Mucosa of stomach (tissue), 1 donor: ENCODE data around the gene PDE8B.

ENCODE experiments used
- H3K27me3 ChIP-seq: one replicate; pipeline ENCODE4 v1.7.0; 2013; ENCODE audit warnings: mild to moderate bottlenecking, low read length; ENCODE audit not compliant: control insufficient read depth, insufficient read depth
- H3K36me3 ChIP-seq: one replicate; pipeline ENCODE4 v1.7.0; 2013; ENCODE audit warnings: low read length; ENCODE audit not compliant: control insufficient read depth, insufficient read depth
- H3K4me1 ChIP-seq: one replicate; pipeline ENCODE4 v1.7.0; 2013; ENCODE audit warnings: mild to moderate bottlenecking, low read length; ENCODE audit not compliant: control insufficient read depth, insufficient read depth
- H3K4me3 ChIP-seq: one replicate; pipeline ENCODE4 v1.7.0; 2013; ENCODE audit warnings: low read length
- H3K9ac ChIP-seq: one replicate; pipeline ENCODE4 v1.7.0; 2013; ENCODE audit warnings: mild to moderate bottlenecking, low read length, moderate library complexity
- H3K9me3 ChIP-seq: one replicate; pipeline ENCODE4 v1.7.0; 2013; ENCODE audit warnings: mild to moderate bottlenecking, low read length, moderate library complexity; ENCODE audit not compliant: control insufficient read depth
- donor health status: Pancreatic carcinoma.

Gene PDE8B

DNA sequence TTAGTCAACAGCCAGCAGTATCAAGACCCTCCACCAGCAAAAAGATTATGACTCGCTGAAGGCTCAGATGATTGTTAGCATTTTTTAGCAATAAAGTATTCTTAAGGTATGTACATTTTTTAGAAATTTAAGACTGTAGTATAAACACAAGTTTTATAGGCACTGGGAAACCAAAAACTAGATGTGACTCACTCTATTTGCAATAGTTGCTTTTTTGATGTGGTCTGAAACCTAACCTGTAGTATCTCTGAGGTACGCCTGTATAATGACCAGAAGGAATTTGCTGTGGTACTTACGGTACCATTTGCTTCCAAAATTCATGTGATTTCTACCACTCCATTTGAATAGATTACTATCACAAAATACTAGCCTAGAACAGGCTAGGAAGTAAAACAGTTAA is 220.8 kb downstream of the PDE8B start:
- Histone ChIP-seq H3K36me3 (no peaks in the 10 kb centered on the region), H3K9ac (no peak overlapping the region), H3K4me3 (no peak overlapping the region), H3K27me3 (no peaks in the 10 kb centered on the region), H3K4me1 (no peaks in the 10 kb centered on the region), H3K9me3 (no peaks in the 10 kb centered on the region)

GRCh38 chr5:77431719-77432118 is 221.2 kb downstream of the PDE8B start:
- no peak overlapping the region for H3K9ac ChIP-seq
- no peaks in the 10 kb centered on the region for H3K9me3 ChIP-seq
- H3K4me3 ChIP-seq, result no peak overlapping the region
- no peaks in the 10 kb centered on the region for H3K36me3 ChIP-seq
- no peaks in the 10 kb centered on the region for H3K27me3 ChIP-seq
- H3K4me1 ChIP-seq, result no peaks in the 10 kb centered on the region

- Histone ChIP-seq H3K36me3 (no peaks in the 10 kb centered on the region), H3K4me3 (no peak overlapping the region), H3K9ac (no peak overlapping the region), H3K27me3 (no peaks in the 10 kb centered on the region), H3K9me3 (no peaks in the 10 kb centered on the region), H3K4me1 (no peaks in the 10 kb centered on the region)
Observed at GRCh38 chr5:77437194-77437593, 226.7 kb downstream of the PDE8B start.

DNA sequence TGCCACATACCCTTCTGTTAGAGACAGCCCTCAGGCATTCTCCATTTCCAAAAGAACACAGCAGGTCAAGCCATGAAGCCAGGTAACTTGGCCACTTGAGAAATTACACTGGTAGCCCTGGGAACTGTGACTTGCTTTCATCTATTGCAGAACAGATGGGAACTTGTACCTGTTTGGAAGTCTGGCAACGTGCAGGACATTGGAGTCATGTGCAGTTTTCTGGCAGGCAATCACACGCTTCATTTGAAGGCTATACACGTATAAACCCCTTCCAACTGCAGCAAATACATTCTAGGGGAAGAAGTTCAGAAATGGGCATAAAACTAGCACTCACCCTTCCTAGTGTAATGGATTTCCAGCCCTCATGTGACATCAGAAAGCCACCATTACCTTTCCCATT is 227.6 kb downstream of the PDE8B start:
- Histone ChIP-seq H3K36me3 (no peaks in the 10 kb centered on the region), H3K27me3 (no peaks in the 10 kb centered on the region), H3K9me3 (no peaks in the 10 kb centered on the region), H3K4me3 (no peak overlapping the region), H3K9ac (no peak overlapping the region), H3K4me1 (no peaks in the 10 kb centered on the region)

- H3K4me3 ChIP-seq, result no peak overlapping the region
- H3K4me1 ChIP-seq, result no peaks in the 10 kb centered on the region
- no peak overlapping the region for H3K9ac ChIP-seq
- no peaks in the 10 kb centered on the region for H3K36me3 ChIP-seq
- no peaks in the 10 kb centered on the region for H3K27me3 ChIP-seq
- no peaks in the 10 kb centered on the region for H3K9me3 ChIP-seq
Observed at GRCh38 chr5:77443670-77444069, 233.2 kb downstream of the PDE8B start.

- H3K9me3 ChIP-seq, result no peaks in the 10 kb centered on the region
- H3K9ac ChIP-seq, result no peak overlapping the region
- H3K27me3 ChIP-seq, result no peaks in the 10 kb centered on the region
- no peaks in the 10 kb centered on the region for H3K36me3 ChIP-seq
- no peak overlapping the region for H3K4me3 ChIP-seq
- no peaks in the 10 kb centered on the region for H3K4me1 ChIP-seq
Observed at GRCh38 chr5:77444356-77444755, 233.9 kb downstream of the PDE8B start.

GRCh38 chr5:77448831-77449230 is 238.4 kb downstream of the PDE8B start:
- no peaks in the 10 kb centered on the region for H3K36me3 ChIP-seq
- no peaks in the 10 kb centered on the region for H3K27me3 ChIP-seq
- H3K4me3 ChIP-seq, result no peak overlapping the region
- H3K4me1 ChIP-seq, result no peaks in the 10 kb centered on the region
- H3K9ac ChIP-seq, result no peak overlapping the region
- H3K9me3 ChIP-seq, result no peaks in the 10 kb centered on the region

- H3K4me1 ChIP-seq, result no peaks in the 10 kb centered on the region
- H3K27me3 ChIP-seq, result no peaks in the 10 kb centered on the region
- no peak overlapping the region for H3K4me3 ChIP-seq
- no peaks in the 10 kb centered on the region for H3K36me3 ChIP-seq
- H3K9me3 ChIP-seq, result no peaks in the 10 kb centered on the region
- no peak overlapping the region for H3K9ac ChIP-seq
Observed at GRCh38 chr5:77449277-77449676, 238.8 kb downstream of the PDE8B start.

- Histone ChIP-seq H3K27me3 (no peaks in the 10 kb centered on the region), H3K4me1 (no peaks in the 10 kb centered on the region), H3K36me3 (no peaks in the 10 kb centered on the region), H3K9me3 (no peaks in the 10 kb centered on the region), H3K4me3 (no peak overlapping the region), H3K9ac (no peak overlapping the region)
Observed at GRCh38 chr5:77449981-77450380, 239.5 kb downstream of the PDE8B start.

GRCh38 chr5:77452351-77452750 is 241.9 kb downstream of the PDE8B start:
- H3K27me3 ChIP-seq, result no peaks in the 10 kb centered on the region
- no peak overlapping the region for H3K4me3 ChIP-seq
- H3K4me1 ChIP-seq, result no peaks in the 10 kb centered on the region
- H3K36me3 ChIP-seq, result no peaks in the 10 kb centered on the region
- H3K9ac ChIP-seq, result no peak overlapping the region
- no peaks in the 10 kb centered on the region for H3K9me3 ChIP-seq

DNA sequence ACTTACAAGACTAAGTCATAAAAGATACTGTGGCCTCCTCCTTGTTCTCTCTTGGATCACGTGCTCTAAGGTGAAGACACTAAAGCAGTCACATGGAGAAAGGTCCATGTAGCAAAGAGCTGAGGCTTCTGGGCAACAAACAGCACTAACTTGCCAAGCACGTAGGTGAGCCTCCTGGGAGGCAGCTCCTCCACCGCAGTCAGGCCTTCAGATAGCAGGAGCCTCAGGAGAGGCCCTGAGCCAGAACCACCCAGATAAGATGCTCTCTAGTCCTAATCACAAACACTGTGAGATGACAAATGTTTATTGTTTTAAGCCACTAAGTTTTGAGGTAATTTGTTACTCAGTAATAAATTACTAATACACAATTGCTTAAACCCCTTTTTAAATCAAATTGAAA is 243.6 kb downstream of the PDE8B start:
- no peaks in the 10 kb centered on the region for H3K36me3 ChIP-seq
- no peaks in the 10 kb centered on the region for H3K9me3 ChIP-seq
- H3K4me3 ChIP-seq, result no peak overlapping the region
- H3K27me3 ChIP-seq, result no peaks in the 10 kb centered on the region
- H3K4me1 ChIP-seq, result no peaks in the 10 kb centered on the region
- no peak overlapping the region for H3K9ac ChIP-seq

DNA sequence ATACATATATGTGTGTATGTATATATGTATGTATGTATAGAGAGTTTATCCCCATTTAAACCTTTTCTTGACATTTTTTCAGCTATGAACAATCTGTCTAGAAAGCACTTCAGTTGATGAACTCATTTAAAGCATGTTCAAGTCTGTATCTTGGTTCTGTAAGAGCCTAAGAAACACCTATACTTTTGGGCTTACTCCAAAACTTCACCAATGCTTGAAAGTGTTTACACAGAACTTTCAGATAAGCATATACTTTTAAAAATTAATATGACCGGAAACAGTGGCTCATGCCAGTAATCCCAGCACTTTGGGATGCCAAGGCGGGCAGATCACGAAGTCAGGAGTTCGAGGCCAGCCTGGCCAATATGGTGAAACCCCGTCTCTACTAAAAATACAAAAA is 250.8 kb downstream of the PDE8B start:
- no peaks in the 10 kb centered on the region for H3K4me1 ChIP-seq
- no peak overlapping the region for H3K4me3 ChIP-seq
- no peaks in the 10 kb centered on the region for H3K36me3 ChIP-seq
- no peaks in the 10 kb centered on the region for H3K9me3 ChIP-seq
- no peaks in the 10 kb centered on the region for H3K27me3 ChIP-seq
- H3K9ac ChIP-seq, result no peak overlapping the region

GRCh38 chr5:77463905-77464304 is 253.4 kb downstream of the PDE8B start:
- no peaks in the 10 kb centered on the region for H3K27me3 ChIP-seq
- no peaks in the 10 kb centered on the region for H3K4me1 ChIP-seq
- no peaks in the 10 kb centered on the region for H3K36me3 ChIP-seq
- no peaks in the 10 kb centered on the region for H3K9me3 ChIP-seq
- no peak overlapping the region for H3K9ac ChIP-seq
- H3K4me3 ChIP-seq, result no peak overlapping the region
